A673 (cell line): ENCODE results near the gene TLR9. TPM values are rescaled to one million over a fixed set of nuclear protein-coding genes. Genes with fewer than 3 reads are reported as not detected.

ENCODE experiments used
- BruUV-seq: library from RNA; stranded (reverse); fragments of 400-500 nt; replicated peaks from 2 replicates; lab custom pipeline; 2021; lab: Mats Ljungman, UMichigan
- CTCF ChIA-PET: fragments of 300-600 bp; sonication (Branson Sonifier 250); formaldehyde crosslinking; loops from one replicate; lab custom pipeline; 2022; ENCODE audit warnings: antibody characterized with exemption; lab: Charles Lee
- POLR2A ChIA-PET: fragments of 300-600 bp; sonication (Branson Sonifier 250); formaldehyde crosslinking; loops from one replicate; lab custom pipeline; 2022; ENCODE audit warnings: antibody characterized with exemption; ENCODE audit not compliant: low non-redundant PET; lab: Charles Lee
- DNase-seq: peaks from one replicate; pipeline ENCODE4 v3.0.0-alpha.2; 2015; ENCODE audit warnings: low spot score
- H3K27ac ChIP-seq: fragments of 200-600 bp; sonication (generic); 2 replicates; pipeline ENCODE4 v1.5.1; 2016; ENCODE audit warnings: mixed run types, low read depth, mild to moderate bottlenecking, mixed read lengths, antibody characterized with exemption, low read length; ENCODE audit not compliant: poor library complexity, severe bottlenecking
- H3K27me3 ChIP-seq: fragments of 200-600 bp; sonication (generic); replicated peaks from 2 replicates; pipeline ENCODE4 v1.6.1; 2017; ENCODE audit warnings: mixed run types, low read depth, mild to moderate bottlenecking, mixed read lengths, antibody characterized with exemption, low read length; ENCODE audit not compliant: insufficient read depth, poor library complexity
- H3K36me3 ChIP-seq: fragments of 200-600 bp; sonication (generic); 2 replicates; pipeline ENCODE4 v1.6.1; 2016; ENCODE audit warnings: mixed run types, mild to moderate bottlenecking, mixed read lengths, antibody characterized with exemption, low read length; ENCODE audit not compliant: insufficient read depth, poor library complexity, severe bottlenecking
- H3K4me1 ChIP-seq: fragments of 200-600 bp; sonication (generic); 2 replicates; pipeline ENCODE4 v1.6.1; 2017; ENCODE audit warnings: mixed run types, mild to moderate bottlenecking, mixed read lengths, antibody characterized with exemption, low read length; ENCODE audit not compliant: insufficient read depth, poor library complexity, severe bottlenecking
- H3K4me3 ChIP-seq: fragments of 200-600 bp; sonication (generic); 2 replicates; pipeline ENCODE4 v1.5.1; 2016; ENCODE audit warnings: low read depth, mixed run types, mild to moderate bottlenecking, mixed read lengths, low read length; ENCODE audit not compliant: poor library complexity, severe bottlenecking
- H3K9me3 ChIP-seq: fragments of 200-600 bp; sonication (generic); 2 replicates; pipeline ENCODE4 v1.6.1; 2016; ENCODE audit warnings: mixed run types, low read depth, mild to moderate bottlenecking, mixed read lengths, antibody characterized with exemption, low read length; ENCODE audit not compliant: poor library complexity, severe bottlenecking
- EZH2 ChIP-seq: fragments of 200-600 bp; sonication (generic); IDR thresholded peaks from 2 replicates; pipeline ENCODE4 v1.6.1; 2017; ENCODE audit warnings: borderline replicate concordance, low read depth, mild to moderate bottlenecking, mixed read lengths, antibody characterized with exemption, low read length; ENCODE audit not compliant: poor library complexity, severe bottlenecking
- intact Hi-C: fragments of 100-400 bp; cut with micrococcal nuclease; formaldehyde crosslinking; loops from one replicate; pipeline ENCODE4 v1.10.0; 2022; ENCODE audit not compliant: unreplicated experiment
- total RNA-seq: library from RNA; stranded (reverse); gene quantifications from 2 replicates; pipeline ENCODE4 v1.2.3, GENCODE V29; 2021
- TF ChIP-seq, protein P1 (sequence below): fragments of 300-800, 200-600 bp; sonication (generic); conservative IDR thresholded peaks from 2 replicates; pipeline ENCODE4 v1.5.1; 2017; ENCODE audit warnings: low read depth, mild to moderate bottlenecking, antibody characterized with exemption, low read length, moderate library complexity, mixed read lengths

Gene TLR9
- total RNA-seq, 1 experiment from 2014 or later = not detected

DNA sequence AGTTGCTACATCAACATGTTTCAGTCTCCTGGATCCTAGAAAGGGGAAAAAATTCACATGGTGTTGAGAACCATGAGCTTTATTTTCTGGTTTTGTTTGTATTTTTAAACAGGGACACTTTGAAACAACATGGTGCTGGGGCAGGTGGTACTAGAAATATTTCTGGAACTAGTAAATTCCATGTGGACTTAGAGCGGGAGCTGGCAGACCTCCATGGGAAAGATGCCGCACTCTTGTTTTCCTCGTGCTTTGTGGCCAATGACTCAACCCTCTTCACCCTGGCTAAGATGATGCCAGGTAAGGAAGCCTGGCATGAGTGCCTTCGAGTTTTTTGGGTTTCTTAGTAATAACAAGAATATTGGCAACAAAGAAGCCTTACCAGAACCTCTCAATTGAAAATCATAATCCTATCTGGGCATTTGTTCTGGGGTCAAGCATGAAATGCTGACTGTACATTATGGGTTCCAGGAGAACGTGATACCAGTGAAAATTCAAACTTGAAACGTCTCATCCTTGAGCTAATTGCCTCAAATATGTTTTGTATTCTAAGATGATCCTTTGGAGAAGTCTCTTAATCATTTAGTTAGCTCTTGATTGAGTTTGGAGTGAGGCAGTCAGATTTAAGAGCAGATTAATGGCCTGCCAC lies 19.6 kb downstream of the TLR9 start:
- no TSS peak for BruUV-seq
- no peak overlapping the region for H3K27ac ChIP-seq
- peaks cover 38% of the 10 kb centered on the region for H3K36me3 ChIP-seq
- CTCF ChIA-PET = interaction anchor here (0.6 kb wide), 1 partner anchor 232 kb away, joined by 3 read pairs; the partner anchor contains the start of gene ABHD14B
- H3K4me1 ChIP-seq = no peaks in the 10 kb centered on the region
- H3K9me3 ChIP-seq = no peaks in the 10 kb centered on the region
- TF ChIP-seq, protein P1, sequence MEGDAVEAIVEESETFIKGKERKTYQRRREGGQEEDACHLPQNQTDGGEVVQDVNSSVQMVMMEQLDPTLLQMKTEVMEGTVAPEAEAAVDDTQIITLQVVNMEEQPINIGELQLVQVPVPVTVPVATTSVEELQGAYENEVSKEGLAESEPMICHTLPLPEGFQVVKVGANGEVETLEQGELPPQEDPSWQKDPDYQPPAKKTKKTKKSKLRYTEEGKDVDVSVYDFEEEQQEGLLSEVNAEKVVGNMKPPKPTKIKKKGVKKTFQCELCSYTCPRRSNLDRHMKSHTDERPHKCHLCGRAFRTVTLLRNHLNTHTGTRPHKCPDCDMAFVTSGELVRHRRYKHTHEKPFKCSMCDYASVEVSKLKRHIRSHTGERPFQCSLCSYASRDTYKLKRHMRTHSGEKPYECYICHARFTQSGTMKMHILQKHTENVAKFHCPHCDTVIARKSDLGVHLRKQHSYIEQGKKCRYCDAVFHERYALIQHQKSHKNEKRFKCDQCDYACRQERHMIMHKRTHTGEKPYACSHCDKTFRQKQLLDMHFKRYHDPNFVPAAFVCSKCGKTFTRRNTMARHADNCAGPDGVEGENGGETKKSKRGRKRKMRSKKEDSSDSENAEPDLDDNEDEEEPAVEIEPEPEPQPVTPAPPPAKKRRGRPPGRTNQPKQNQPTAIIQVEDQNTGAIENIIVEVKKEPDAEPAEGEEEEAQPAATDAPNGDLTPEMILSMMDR = no peak
- TF ChIP-seq EZH2 = no peak
- intact Hi-C loops = no loop called here
- POLR2A ChIA-PET = interaction anchor here (0.6 kb wide), 1 partner anchor 373 kb away, joined by 3 read pairs; no protein-coding TSS in a partner anchor
- no peak for DNase-seq
- H3K4me3 ChIP-seq = no peak overlapping the region
- no peaks in the 10 kb centered on the region for H3K27me3 ChIP-seq

DNA sequence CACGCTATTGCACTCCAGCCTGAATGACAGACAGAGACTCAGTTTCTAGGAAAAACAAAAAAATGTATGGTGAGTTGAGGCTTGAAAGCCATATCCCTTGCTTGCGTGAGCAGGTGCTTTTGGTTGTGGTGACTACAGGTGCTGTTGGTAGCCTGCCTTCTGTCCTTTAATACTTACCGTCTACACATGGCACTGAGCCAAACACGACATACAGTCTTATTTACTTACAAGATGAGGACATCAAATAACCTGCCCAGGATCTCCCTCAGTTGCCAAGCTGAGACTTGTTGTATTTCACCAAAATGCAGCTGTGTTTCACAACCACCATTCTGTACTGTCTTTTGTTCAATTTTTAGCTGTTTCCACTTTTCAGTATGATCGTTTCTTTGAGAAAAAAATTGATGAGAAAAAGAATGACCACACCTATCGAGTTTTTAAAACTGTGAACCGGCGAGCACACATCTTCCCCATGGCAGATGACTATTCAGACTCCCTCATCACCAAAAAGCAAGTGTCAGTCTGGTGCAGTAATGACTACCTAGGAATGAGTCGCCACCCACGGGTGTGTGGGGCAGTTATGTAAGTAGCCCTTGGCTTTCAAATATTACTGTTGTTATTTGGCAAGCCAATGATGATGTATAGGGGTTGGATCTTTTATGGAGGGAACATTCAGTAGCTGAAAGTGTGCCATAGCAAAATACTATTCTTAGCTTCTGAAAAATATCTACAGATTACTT lies 20.9 kb downstream of the TLR9 start:
- Histone ChIP-seq H3K9me3 (no peaks in the 10 kb centered on the region), H3K27me3 (no peaks in the 10 kb centered on the region), H3K4me1 (no peaks in the 10 kb centered on the region), H3K4me3 (no peak overlapping the region), H3K36me3 (peaks cover 46% of the 10 kb centered on the region), H3K27ac (no peak overlapping the region)
- CTCF ChIA-PET = no interaction called here
- POLR2A ChIA-PET = no interaction called here
- no peak for DNase-seq
- TF ChIP-seq, protein P1 = no peak
- TF ChIP-seq EZH2 = no peak
- intact Hi-C loops = no loop called here
- no TSS peak for BruUV-seq

DNA sequence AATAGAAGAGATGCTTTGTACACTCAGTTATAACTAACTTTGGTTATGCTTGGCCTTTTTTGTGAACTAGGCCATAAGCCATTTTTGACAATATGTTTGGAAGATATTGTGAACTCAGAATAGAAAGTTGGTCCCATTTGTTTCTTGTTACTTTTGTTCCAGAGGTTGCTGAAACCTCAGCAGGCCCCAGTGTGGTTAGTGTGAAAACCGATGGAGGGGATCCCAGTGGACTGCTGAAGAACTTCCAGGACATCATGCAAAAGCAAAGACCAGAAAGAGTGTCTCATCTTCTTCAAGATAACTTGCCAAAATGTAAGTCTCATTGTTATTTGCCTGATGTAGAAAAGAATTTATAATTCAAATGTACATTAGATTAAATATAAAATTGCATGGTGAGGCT lies 21.7 kb downstream of the TLR9 start:
- ChIA-PET POLR2A (no interaction called here), CTCF (no interaction called here)
- TF ChIP-seq EZH2 = no peak
- TF ChIP-seq, protein P1 = no peak
- no TSS peak for BruUV-seq
- H3K4me1 ChIP-seq = no peaks in the 10 kb centered on the region
- H3K4me3 ChIP-seq = no peak overlapping the region
- DNase-seq = no peak
- intact Hi-C loops = no loop called here
- H3K27me3 ChIP-seq = no peaks in the 10 kb centered on the region
- H3K9me3 ChIP-seq = no peaks in the 10 kb centered on the region
- peaks cover 45% of the 10 kb centered on the region for H3K36me3 ChIP-seq
- no peak overlapping the region for H3K27ac ChIP-seq
